ENCODE data around the gene EHMT1.

GRCh38 chr9:137728444-137729311 lies 109.9 kb downstream of the EHMT1 start:
- TF ChIP-seq CTCF (IDR thresholded peaks at IDR 0.05; ENCODE audit: poor library complexity) (no peak), EZH2phosphoT487 (IDR thresholded peaks at IDR 0.05; ENCODE audit: low read depth, severe bottlenecking, unreplicated experiment) (no peak)
